ENCODE results near the gene HOXC4. TPM values are rescaled to one million over a fixed set of nuclear protein-coding genes. Genes with fewer than 3 reads are reported as not detected.

The HOXC4 gene
- total and polyA plus RNA-seq, 2 of the 4 experiments (the other 2 are of a cell fraction), result under 0.01 to 0.26 TPM

DNA sequence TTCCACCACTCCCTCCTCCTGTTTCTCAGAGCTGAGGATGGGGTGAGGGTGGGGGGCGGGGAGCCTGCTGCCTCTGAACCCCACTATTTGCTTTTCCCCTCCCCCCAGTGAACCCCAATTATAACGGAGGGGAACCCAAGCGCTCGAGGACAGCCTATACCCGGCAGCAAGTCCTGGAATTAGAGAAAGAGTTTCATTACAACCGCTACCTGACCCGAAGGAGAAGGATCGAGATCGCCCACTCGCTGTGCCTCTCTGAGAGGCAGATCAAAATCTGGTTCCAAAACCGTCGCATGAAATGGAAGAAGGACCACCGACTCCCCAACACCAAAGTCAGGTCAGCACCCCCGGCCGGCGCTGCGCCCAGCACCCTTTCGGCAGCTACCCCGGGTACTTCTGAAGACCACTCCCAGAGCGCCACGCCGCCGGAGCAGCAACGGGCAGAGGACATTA is 1.1 kb downstream of the HOXC4 start:
- Histone ChIP-seq H3K27me3 (ENCODE audit: control insufficient read depth, insufficient read depth, low read length) (peaks cover 76% of the 10 kb centered on the region), H3K4ac (ENCODE audit: low read depth, low read length) (no peak overlapping the region), H2BK5ac (ENCODE audit: low read depth, low read length, poor library complexity, severe bottlenecking) (no peak overlapping the region), H2AK5ac (ENCODE audit: low read depth, low read length) (no peak overlapping the region), H3K9me1 (ENCODE audit: insufficient read depth, low read length) (no peaks in the 10 kb centered on the region), H2AK9ac (replicated peaks; ENCODE audit: low read depth, low read length, poor library complexity) (no peak overlapping the region), H3K9me3 (ENCODE audit: control insufficient read depth, insufficient read depth, low read length) (no peaks in the 10 kb centered on the region), H3K4me2 (ENCODE audit: low read depth, low read length) (no peak overlapping the region; the same call in 1 of the 2 replicates), H3K27ac (ENCODE audit: insufficient read depth, low read length) (no peak overlapping the region), H3K23ac (ENCODE audit: low read depth, low read length) (no peak overlapping the region), H3K79me1 (ENCODE audit: low read depth in 1 of 2, low read length in 2 of 2) (no peaks in the 10 kb centered on the region), H4K8ac (ENCODE audit: low read depth in 2 of 2, low read length in 2 of 2) (no peak overlapping the region), H3K9ac (ENCODE audit: low read depth, low read length) (no peak overlapping the region), H2AFZ (replicated peaks; ENCODE audit: low read length, poor library complexity) (peak overlapping the region; percentile 60), H2BK20ac (ENCODE audit: low read depth, low read length) (no peak overlapping the region), H3K56ac (ENCODE audit: extremely low read depth, insufficient read depth, low read length) (no peak overlapping the region), H3K4me1 (ENCODE audit: control insufficient read depth, insufficient read depth, low read length) (no peaks in the 10 kb centered on the region), H3K4me3 (ENCODE audit: insufficient read depth, low read depth, low read length) (no peak overlapping the region), H4K20me1 (ENCODE audit: insufficient read depth, low read length) (no peaks in the 10 kb centered on the region), H3K18ac (ENCODE audit: low read depth, low read length) (no peak overlapping the region), H4K91ac (ENCODE audit: insufficient read depth, low read depth, low read length) (no peak overlapping the region), H3K14ac (replicated peaks; ENCODE audit: low read depth, low read length) (no peak overlapping the region), H4K5ac (ENCODE audit: low read depth, low read length) (no peak overlapping the region), H2BK120ac (ENCODE audit: low read depth, low read length) (no peak overlapping the region), H2BK15ac (ENCODE audit: low read depth, low read length) (no peak overlapping the region), H3K36me3 (ENCODE audit: control insufficient read depth, insufficient read depth, low read length) (no peaks in the 10 kb centered on the region)
- BruUV-seq (replicated peaks), result no TSS peak
- in situ Hi-C loops (cut with MboI; ENCODE audit: low sequenced_read_pairs), result no loop called here
- dilution Hi-C loops (cut with HindIII; ENCODE audit: low sequenced_read_pairs, unreplicated experiment), result no loop called here
- WGBS, 2 experiments (ENCODE audit: extremely low coverage in 2 of 2, insufficient read length in 1 of 2), result no CpG with 5 or more reads among the region's 24 CpGs
- TF ChIP-seq, protein P1, sequence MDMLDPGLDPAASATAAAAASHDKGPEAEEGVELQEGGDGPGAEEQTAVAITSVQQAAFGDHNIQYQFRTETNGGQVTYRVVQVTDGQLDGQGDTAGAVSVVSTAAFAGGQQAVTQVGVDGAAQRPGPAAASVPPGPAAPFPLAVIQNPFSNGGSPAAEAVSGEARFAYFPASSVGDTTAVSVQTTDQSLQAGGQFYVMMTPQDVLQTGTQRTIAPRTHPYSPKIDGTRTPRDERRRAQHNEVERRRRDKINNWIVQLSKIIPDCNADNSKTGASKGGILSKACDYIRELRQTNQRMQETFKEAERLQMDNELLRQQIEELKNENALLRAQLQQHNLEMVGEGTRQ (IDR thresholded peaks at IDR 0.05; ENCODE audit: low read depth, low read length), result no peak
- TF ChIP-seq RCOR1 (IDR thresholded peaks at IDR 0.05; ENCODE audit: insufficient replicate concordance, low read length), result no peak
- TF ChIP-seq BHLHE40 (IDR thresholded peaks at IDR 0.05; ENCODE audit: low read depth, low read length), result no peak
- no peak for TF ChIP-seq FOS (IDR thresholded peaks at IDR 0.05; ENCODE audit: low read depth, low read length)
- no peak for TF ChIP-seq RAD21 (IDR thresholded peaks at IDR 0.05; ENCODE audit: low read length)
- POLR2A ChIA-PET (ENCODE audit: unreplicated experiment), result no interaction called here
- intact Hi-C loops (cut with micrococcal nuclease), result no loop called here
- ATAC-seq (ENCODE audit: low read depth) (no peak), DNase-seq (no peak)
- CTCF ChIA-PET, result no interaction called here
